KOPT-K1 (cell line): ENCODE measurements around the gene MAP3K12.

Source experiments
- H3K27ac ChIP-seq: fragments of 200-600 bp; sonication (generic); 2 replicates; pipeline ENCODE4 v1.5.1; 2016; ENCODE audit warnings: antibody characterized with exemption, mild to moderate bottlenecking, low read depth, low read length; ENCODE audit not compliant: poor library complexity, severe bottlenecking
- H3K36me3 ChIP-seq: fragments of 200-600 bp; sonication (generic); 2 replicates; pipeline ENCODE4 v1.5.1; 2017; ENCODE audit warnings: antibody characterized with exemption, mild to moderate bottlenecking, low read length, moderate library complexity; ENCODE audit not compliant: insufficient read depth
- H3K9me3 ChIP-seq: fragments of 200-600 bp; sonication (generic); 2 replicates; pipeline ENCODE4 v1.5.1; 2017; ENCODE audit warnings: antibody characterized with exemption, low read length, mild to moderate bottlenecking; ENCODE audit not compliant: insufficient read depth, poor library complexity, severe bottlenecking

MAP3K12 gene

DNA sequence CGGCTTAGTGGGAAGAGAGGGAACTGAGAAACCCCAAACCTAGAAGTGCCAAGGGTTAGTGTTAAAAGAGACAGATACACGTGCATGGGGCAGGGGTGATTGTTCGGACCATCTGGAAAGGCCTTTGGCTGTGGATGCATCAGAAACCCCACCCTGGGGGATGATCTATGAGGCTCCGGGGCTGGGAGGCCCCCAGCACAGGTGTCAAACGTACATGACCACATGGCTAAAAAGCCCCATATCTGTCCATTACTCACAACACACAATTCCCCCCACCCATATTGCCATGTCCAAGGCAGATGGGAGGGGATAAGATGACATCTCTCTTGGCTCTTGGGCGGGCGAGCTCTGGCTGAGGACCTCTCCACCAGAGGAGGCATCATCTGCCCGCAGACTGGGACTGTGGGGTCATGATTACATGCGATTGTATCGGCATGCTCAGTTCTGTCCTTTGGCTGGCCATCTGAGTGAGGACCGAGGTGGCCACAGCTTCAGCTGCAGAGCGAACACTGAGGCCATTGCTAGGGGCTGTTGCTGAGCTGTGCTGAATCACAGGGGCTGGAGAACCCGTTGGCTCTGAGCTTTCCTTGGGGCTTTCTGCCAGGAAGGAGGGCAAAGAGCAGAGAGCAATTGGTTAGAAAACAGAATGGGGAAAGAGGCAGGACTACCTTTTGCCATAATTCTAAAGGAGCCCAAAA is 17.6 kb upstream of the MAP3K12 start:
- no peaks in the 10 kb centered on the region for H3K9me3 ChIP-seq
- H3K36me3 ChIP-seq = peaks cover 100% of the 10 kb centered on the region
- H3K27ac ChIP-seq = no peak overlapping the region

DNA sequence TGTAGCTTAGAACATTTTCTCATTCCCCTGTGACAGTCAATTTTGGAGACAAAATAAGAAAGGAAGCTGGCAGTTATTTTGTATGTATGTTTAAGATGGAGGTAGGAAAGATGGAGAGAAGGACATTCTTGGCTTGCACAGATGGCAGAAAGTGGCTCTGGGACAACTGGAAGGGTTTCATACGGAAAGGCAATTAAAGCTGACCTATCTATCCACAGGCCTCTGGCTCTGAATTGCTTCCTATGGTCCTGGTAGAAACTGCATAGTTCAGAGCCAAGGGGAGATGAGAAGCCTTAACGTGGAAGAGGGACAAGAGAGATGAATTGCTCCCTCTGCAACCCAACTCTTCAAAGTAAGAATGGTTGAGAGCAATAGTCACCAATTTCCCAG is 16.0 kb upstream of the MAP3K12 start:
- peaks cover 98% of the 10 kb centered on the region for H3K36me3 ChIP-seq
- H3K9me3 ChIP-seq = no peaks in the 10 kb centered on the region

DNA sequence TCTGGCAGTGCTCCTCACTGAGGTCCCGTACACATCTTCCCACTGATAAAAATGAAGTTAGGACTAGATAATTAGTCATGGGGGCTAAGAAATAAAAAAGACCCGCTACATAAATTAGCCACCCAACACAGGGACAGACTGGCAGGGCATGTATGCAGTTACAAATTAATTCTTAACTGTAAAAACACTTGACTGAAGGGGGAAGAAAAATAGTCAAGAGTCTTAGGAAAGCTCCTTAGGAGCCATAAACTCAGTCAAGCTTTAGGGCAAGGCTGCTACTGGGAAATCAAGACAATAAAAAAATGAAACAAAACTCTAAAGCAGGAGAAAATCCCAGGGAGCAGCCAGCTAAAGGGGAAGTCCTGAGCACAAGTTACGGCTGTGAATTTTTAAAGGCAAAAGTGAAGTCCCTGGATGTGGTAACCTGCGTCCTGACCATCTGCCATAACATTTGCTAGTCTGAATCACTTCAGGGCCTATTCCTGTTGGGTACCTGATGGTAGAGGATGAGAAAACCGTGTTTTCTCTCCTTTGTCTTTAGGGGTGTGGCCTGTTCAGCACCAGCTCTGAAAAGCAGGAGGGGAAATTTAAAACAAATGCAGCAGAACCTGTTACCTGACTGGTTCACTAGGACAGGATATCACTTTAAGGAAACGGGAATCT is 15.5 kb upstream of the MAP3K12 start:
- peaks cover 96% of the 10 kb centered on the region for H3K36me3 ChIP-seq

More for the DNA sequence above, 16.0 kb upstream of the MAP3K12 start:
- H3K27ac ChIP-seq = no peak overlapping the region

DNA sequence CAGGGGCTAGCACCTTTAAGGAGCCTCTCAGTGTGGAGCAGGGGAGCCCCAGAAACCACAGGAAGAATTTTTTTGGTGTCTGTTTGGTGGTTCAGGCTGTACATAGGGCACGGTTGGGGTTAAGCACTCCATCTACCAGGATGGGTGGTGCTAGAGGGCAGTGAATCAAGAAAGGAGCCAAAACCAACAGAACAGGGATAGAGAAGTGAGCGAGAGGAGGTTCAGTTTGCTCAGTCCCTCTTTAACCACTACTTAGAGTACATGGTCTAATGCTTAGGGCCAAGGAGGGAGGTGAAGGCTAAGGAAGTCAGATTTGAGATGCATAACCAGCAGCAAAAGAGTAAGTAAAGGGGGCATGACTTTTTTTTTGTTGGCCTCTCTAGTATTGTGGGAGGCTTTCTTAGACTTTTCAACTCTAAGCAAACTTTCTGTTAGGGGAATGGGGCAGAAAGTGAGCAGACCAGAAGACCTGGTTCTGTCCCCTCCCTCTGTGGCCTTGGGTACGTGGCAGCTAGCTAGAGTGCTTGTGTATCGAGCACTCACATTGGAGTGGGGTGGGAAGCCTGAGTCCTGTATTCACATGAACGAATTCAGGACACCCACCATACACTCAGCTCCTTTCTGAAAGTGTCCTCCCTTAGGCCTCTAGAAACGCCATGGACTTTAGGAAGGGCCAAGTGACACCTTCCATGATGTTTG is 14.6 kb upstream of the MAP3K12 start:
- Histone ChIP-seq H3K36me3 (peaks cover 87% of the 10 kb centered on the region), H3K27ac (no peak overlapping the region), H3K9me3 (no peaks in the 10 kb centered on the region)

More for the DNA sequence above, 15.5 kb upstream of the MAP3K12 start:
- no peaks in the 10 kb centered on the region for H3K9me3 ChIP-seq
- H3K27ac ChIP-seq = no peak overlapping the region

DNA sequence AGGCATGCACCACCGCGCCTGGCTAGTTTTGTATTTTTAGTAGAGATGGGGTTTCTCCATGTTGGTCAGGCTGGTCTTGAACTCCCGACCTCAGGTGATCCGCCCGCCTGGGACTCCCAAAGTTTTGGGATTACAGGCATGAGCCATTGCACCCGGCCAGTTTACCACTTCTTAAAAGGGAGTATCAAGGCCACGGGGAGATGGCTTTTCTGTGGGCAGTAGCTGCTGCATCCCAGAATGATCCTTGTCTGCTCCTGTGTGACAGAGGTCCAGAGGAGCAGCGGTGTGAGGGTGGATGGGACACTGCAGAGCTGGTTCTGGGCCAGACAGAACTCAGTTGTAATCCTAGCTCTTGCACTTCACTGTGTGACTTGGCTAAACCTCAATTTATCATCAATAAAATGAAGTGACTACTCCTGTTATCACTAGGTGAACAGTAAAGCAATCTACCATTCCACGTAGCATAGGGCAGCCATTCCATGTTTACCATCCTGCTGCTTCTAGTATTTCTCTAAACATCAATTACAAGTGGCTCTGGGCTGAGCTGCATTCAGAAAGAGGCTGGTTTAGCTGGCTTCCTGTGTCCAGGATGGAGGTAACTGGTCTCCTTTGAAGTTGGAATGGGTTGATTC is 11.0 kb upstream of the MAP3K12 start:
- Histone ChIP-seq H3K9me3 (no peaks in the 10 kb centered on the region), H3K36me3 (peaks cover 76% of the 10 kb centered on the region), H3K27ac (no peak overlapping the region)

DNA sequence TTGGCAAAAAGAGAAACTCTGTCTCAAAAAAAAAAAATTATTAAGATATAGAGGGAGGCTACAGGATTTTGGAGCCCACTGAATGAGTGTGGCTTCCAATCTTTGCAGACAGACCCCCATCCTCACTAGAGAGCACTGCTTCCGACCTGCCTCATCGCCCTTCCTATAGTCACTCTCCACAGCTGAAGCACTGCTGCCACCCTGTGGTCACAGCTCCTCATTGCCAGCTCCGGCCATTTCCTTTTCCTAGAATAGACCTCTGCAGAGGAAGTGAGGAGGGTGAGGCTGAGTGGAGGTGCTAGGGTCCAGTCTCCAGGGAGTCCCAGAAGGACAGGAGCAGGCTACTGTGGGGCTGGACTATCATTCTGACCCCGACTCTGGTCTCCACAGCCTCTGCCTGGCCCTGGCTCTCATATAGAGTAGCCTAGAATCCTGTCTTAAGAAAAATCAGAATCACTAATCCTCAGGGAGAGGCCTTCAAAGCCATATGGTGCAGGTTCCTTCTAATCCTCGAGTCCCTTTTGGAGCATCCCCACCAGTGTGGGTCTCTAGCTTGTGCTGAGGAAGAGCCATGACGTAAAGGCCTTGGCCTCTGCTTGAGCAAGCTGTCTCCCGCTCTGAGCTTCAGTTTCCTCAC is 9.4 kb upstream of the MAP3K12 start:
- H3K27ac ChIP-seq = peak overlapping the region; percentile 32
- peaks cover 76% of the 10 kb centered on the region for H3K36me3 ChIP-seq
- H3K9me3 ChIP-seq = no peaks in the 10 kb centered on the region

DNA sequence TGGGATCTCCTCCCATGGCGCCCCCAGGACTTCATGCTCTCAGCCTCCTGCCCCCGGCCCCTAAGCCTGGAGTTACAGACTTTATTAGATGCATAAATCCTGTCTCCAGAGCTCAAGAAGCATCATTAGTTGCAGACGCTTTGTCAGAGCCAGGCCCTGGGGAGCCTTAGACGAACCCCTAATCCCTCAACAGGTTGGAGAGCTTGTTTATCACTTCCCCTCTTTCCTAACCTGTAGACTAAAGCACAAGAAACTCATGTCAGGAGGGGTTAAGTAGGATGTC is 8.3 kb upstream of the MAP3K12 start:
- Histone ChIP-seq H3K27ac (no peak overlapping the region), H3K9me3 (no peaks in the 10 kb centered on the region), H3K36me3 (peaks cover 67% of the 10 kb centered on the region)

DNA sequence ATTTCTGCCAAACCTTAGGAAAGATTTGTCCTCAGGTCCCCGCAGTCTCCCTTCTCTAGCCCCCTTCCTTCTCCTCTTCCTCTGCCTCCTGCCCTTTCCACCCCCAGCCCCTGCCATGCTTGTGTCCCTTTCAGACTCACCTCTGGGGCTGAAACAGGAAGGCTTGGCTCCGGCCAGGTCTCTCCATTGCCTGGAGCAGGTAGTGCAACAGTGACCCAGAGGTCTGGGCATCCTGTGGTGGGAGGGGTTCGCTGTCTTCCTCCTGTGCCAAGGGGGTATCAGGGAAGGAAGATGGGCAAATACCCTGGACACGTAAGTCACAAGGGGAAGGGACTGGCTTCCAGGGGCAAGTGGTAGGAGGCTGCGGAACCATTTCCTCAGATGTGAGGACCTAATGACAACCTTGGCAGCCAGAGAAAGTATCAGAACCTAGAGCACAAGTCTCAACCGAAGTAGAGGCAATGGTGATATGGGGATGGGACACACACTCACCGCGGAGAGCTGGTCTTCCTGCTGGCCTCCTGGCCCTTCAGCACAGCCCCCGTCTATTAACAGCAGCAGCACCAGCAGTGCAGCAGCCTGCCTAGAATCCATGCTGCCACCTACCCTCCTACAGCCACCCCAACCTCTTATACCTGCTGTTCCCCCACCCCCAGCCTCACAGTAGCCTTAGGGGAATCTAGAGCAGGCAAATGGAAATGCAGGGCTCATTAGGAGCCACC is 7.8 kb upstream of the MAP3K12 start, which contains the start of gene NPFF:
NPFF (minus strand) TSS at position 604 of the 722 bp plus-strand sequence; CDS start at position 594, 10 bp downstream.
- Histone ChIP-seq H3K36me3 (peaks cover 62% of the 10 kb centered on the region), H3K27ac (no peak within 1 kb of the TSS), H3K9me3 (no peaks in the 10 kb centered on the region)

DNA sequence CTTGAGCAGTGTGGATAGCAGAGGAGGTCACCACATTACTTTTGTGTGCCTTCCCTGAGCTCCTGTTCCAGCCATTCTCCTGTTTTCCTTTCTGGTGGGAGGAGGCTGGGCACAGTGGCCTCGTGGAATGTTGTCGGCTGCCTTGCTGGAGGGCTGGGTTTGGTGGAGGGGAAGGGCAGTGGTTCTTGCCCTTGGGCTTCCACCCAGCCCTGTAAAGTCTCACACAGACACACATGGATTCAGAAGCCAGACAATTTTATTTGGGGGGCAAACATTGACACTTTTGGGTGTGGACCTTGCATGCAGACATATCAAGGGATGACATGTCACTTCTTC is 7.2 kb upstream of the MAP3K12 start:
- H3K36me3 ChIP-seq = peaks cover 55% of the 10 kb centered on the region
- H3K9me3 ChIP-seq = no peaks in the 10 kb centered on the region
- H3K27ac ChIP-seq = no peak overlapping the region

DNA sequence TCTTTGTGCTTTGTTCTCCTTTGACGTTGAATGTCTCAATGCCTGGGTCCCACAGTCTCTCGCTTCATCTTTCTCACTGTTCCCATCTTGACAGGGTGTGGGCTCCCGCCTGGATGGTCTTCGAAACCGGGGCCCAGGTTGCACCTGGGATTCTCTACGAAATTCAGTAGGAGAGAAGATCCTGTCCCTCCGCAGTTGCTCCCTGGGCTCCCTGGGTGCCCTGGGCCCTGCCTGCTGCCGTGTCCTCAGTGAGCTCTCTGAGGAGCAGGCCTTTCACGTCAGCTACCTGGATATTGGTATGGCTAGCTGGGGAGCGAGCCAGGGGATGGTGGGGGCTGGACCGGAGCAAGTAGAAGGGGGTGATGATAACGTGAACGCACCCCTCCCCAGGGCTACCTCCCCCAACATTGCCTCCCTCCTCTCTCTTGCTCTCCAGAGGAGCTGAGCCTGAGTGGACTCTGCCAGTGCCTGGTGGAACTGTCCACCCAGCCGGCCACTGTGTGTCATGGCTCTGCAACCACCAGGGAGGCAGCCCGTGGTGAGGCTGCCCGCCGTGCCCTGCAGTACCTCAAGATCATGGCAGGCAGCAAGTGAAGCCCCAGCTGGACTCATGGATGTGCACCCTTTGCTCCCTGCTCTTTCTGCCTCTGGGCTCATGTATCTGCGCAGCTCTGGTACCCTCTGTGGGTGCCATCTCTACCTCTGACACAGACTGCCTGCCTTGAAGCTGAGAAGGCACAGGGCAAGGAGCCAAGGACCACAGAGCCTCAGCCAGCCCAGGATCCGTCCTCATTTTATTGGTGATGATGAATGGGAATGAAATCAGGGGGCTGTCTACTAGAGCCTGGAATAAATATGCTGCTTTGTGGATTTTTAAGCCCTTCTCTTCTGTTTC is 6.5 kb upstream of the MAP3K12 start:
- Histone ChIP-seq H3K9me3 (no peaks in the 10 kb centered on the region), H3K36me3 (peaks cover 51% of the 10 kb centered on the region), H3K27ac (no peak overlapping the region)

DNA sequence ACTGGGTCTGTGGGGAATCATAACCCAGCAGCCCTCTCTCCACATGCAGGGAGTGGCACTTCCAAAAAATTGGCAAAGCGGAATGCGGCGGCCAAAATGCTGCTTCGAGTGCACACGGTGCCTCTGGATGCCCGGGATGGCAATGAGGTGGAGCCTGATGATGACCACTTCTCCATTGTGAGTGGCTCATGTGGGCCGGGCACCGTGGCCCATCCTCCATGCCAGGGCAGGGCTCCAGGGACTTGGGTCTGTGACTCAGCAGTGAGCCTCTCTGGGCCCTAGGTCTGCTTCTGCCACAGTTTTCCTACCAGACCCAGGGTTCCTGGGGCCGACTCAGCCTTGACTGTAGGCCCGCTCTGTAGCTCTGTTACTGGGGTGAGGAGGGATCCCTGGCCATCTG is 5.8 kb upstream of the MAP3K12 start:
- H3K27ac ChIP-seq = no peak overlapping the region
- no peaks in the 10 kb centered on the region for H3K9me3 ChIP-seq
- peaks cover 44% of the 10 kb centered on the region for H3K36me3 ChIP-seq

DNA sequence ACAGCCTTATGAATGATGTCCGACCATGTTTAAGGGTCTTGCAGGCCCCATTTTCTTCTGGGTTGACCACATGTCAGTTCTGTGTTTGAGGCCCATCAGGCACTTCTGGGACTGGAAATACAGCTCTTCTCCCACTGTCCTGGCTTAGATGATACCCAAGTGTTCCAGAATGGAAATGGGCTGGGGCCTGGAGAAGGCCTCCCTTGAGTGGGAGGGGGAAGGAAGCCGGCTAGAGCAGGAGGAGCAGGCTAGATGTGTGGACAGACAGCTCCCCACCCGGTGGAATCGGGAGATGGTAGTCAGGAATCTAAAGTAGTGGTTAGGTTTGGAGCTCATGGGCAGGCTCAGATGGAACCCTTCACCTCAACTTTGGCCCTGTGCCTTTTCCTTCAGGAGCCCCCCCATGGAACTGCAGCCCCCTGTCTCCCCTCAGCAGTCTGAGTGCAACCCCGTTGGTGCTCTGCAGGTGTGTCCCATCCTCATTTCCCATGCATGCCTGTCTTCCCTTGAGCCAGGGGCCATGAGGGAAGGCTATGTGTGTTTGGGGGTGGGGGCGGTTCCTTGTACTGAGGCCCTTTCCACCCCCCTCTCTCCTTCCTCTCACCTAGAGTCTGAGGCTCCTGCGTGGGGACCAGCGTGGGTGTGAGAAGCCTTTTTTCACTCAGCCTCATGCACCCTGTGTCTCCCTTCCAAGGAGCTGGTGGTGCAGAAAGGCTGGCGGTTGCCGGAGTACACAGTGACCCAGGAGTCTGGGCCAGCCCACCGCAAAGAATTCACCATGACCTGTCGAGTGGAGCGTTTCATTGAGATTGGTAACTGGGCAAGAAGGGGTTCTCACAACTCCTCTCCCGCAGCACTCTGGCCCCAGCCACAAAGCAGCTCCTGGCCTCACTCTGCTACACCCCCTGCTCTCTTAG is 5.0 kb upstream of the MAP3K12 start:
- Histone ChIP-seq H3K36me3 (peaks cover 43% of the 10 kb centered on the region), H3K27ac (no peak overlapping the region)

More for the DNA sequence above, 5.0 kb upstream of the MAP3K12 start:
- no peaks in the 10 kb centered on the region for H3K9me3 ChIP-seq
